Activated CD4-positive, alpha-beta T cell treated with anti-CD3 and anti-CD28 coated beads for 1 hour (primary cell): ENCODE data around the gene FMNL2.

Experiments
- DNase-seq: peaks from one replicate; pipeline ENCODE4 v3.0.0-alpha.2; 2020

Gene FMNL2

DNA sequence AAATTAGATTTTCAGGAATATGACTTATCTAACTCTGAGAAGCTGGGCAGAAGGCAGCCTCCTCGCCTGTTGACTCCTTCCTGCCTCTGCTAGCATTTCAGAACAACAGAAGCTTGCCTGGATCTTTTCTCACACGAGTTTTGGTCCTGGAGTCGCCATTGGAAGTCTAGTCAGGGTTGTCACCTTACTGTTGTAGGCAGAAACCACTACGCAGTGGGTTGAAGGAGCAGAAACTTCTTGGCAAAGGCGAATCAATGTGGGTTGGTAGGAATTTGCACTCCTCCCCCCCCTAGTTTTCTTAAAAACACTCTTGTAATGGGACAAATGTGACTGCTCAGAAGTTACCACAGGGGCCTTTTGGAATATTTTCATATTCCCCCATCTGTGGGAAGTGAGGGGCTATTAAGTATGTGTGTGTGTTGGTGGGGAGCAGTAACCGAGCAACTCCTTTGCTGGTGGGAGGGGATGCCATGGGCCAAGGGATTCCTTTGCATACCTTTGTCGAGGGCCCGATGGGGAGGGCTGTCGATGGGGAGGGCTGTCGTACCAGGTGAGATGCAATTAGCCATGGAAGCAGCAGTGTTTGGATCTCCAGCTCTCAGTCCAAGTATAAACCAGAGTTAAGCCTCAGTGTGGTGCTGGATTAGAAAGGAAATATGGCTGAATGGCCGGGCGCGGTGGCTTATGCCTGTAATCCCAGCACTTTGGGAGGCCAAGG, 117.4 kb downstream of the FMNL2 start:
- no peak for DNase-seq

- DNase-seq, result no peak
These were observed 118.3 kb downstream of the FMNL2 start for GRCh38 chr2:152453129-152453911.

- no peak for DNase-seq
These were observed 119.4 kb downstream of the FMNL2 start for GRCh38 chr2:152454371-152454770.

DNA sequence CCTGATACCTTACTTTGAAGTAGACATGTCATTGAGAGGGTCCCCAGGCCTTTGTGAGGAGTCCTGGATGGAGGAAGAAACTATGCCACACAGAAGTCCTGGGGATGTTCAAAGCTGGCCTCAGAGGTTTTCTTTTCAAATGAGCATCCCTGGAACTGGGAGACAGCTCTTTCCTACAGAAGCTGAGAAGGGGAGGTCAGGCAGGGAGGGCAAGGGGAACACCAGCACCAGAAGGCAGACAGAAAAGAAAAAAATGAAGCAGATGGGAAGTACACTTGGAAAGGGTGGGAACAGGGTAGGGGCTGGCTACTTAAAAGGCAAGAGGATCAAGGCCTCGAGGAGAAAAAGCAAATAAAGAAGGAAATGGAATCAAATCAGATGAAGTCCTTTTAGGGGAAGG, 120.0 kb downstream of the FMNL2 start:
- no peak for DNase-seq

DNA sequence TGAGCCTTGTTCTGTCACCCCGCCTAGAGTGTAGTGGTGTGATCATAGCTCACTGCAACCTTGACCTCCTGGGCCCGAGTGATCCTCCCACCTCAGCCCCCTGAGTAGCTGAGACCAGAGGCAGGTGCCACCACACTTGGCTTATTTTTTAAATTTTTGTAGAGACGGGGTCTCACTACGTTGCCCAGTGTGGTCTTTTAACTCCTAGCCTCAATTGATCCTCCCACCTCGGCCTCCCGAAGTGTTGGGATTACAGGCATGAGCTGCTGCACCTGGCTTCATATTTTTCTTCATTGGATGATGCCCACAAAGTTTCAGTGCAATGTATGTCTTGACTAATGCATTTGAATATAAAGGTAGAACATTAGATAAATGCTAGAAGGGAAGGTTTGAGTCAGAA, 120.8 kb downstream of the FMNL2 start:
- no peak for DNase-seq

GRCh38 chr2:152456262-152456661, 121.3 kb downstream of the FMNL2 start:
- DNase-seq, result no peak

DNA sequence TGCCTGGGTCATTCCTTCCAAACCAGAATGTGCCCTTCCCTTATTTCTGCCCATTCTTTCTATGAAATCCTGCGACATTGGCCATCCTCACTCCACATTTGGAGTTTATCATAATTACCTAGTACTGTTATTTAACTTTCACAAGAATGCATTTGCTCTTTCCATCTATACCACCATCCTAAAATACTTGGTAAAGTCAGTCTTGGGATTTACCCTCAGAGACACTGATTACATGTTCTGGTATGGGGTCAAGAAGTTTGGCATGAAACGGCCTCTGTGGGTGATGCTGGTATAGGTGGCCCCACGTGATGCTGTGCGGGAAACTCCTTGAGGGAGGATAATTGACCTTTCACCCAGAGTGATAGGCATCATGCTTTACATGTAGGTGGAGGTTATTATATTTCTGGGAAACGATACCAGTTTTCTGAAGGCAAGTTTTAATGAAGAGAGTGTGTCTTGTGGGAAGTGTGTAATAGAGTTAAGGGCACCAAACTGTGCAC, 123.5 kb downstream of the FMNL2 start:
- DNase-seq, result no peak

DNA sequence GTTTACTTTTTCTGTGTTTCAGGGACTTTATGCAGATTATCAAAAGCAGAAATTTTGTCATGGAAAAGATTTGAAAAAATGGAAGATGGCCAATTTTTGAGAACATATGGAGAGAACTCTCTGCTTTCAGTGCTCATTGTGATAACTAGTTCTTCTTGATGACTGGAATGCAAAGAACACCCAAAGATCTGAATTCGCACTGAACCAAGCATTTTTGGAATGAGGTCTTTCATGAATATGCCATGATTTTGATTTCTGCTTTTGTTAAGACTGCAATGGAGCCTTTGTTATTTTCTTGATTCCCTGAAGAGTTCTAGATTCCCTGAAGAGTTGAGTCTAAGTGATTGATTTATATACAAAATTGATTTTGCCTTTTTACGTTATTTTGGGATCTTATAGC, 124.1 kb downstream of the FMNL2 start:
- DNase-seq, result no peak

DNA sequence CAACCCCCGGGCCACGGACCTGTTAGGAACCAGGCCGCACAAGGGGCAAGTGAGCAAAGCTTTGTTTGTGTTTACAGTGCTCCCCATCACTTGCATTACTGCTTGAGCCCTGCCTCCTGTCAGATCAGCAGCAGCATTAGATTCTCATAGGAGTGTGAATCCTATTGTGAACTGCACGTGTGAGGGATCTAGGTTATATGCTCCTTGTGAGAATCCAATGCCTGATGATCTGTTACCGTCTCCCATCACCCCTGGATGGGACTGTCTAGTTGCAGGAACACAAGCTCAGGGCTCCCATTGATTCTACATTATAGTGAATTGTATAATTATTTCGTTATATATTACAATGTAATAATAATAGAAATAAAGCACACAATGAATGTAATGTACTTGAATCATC, 125.6 kb downstream of the FMNL2 start:
- no peak for DNase-seq

DNA sequence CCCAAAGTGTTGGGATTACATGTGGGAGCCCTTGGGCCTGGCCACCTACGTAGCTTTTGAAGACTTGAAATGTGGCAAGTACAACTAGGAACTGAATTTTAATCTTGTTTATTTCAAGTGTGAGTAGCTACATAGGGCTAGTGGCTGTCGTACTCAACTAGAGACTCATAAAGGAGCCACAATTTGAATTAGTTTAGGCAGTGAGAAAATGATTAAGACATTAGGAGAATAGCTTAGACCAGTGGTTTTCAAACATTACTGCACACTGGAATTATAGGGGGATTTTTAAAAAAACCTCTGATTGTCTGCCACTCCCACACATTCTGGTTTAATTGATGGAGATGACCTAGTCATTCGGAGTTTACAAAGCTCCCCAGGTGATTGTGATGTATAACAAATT, 127.1 kb downstream of the FMNL2 start:
- no peak for DNase-seq

GRCh38 chr2:152462779-152463178, 127.8 kb downstream of the FMNL2 start:
- no peak for DNase-seq

GRCh38 chr2:152464851-152465470, 130.0 kb downstream of the FMNL2 start:
- DNase-seq, result no peak

DNA sequence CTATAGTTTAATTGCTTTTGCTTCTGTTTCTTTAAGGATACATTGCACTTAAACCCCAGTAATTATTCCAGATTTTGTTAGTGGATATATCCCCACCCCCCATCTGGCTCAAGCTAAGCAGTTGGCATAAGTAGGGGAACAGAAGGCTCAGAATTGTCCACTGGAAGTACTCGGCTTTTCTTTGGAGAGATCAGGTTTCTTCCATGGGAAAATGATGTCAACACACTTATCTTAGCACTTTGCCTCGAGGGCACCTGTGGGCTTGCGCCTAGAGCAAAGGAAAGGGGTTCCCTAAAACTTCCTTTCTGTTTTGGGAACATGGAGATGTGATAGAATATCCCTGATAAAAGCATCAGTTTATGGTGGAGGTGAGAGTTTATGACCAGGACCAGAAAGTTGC, 130.6 kb downstream of the FMNL2 start:
- DNase-seq, result no peak

DNA sequence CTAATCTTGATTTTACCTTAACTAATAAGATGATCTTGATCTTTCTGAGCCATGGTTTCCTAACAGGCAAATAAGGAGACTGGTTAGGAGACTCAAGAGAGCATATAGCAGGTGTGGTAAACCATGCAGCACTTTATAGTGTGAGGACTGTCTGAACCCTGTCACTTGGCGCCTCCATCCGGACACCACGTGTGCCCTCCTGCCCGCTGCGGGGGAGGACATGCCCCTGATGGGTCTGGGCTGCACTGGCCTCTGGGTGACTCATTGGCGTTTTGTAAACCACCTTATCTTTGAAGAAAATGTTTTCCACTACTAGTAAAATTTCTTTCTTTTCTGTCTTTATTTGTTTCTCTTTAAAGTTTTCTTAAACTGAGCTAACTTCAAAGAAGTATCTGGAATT, 131.1 kb downstream of the FMNL2 start:
- DNase-seq, result no peak

DNA sequence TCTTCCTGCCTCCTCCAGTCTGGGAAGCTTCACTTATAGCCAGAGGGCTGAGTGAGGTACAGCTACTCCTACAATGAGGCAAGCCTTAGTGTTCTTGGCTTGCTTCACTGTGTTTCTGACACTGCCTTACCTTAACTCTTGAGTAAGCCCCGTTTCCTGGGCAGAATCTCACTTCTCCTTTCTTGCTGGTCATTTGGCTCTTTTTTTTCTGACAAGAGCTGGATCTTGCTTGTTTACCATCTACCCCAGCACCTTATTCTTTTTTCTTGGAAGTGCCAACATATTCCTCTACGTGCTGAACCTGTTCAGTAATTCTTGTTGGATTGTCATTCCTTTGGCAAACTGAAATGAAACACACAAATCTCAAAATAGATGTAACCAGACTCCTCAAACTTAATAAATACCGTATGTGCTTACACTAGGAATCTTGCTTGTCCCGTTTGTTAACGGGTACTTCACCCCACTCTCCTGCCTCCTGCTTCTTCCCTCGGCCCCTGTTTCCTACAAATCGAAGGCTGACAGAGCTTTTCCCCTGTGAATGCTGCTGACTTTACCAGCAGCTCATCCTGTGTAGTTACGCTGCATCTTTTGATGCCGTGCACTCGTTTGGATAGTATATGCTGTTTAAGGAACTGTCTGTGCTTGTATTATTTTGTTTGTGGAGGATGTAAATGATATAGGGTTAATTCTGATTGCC, 132.2 kb downstream of the FMNL2 start:
- DNase-seq, result no peak

DNA sequence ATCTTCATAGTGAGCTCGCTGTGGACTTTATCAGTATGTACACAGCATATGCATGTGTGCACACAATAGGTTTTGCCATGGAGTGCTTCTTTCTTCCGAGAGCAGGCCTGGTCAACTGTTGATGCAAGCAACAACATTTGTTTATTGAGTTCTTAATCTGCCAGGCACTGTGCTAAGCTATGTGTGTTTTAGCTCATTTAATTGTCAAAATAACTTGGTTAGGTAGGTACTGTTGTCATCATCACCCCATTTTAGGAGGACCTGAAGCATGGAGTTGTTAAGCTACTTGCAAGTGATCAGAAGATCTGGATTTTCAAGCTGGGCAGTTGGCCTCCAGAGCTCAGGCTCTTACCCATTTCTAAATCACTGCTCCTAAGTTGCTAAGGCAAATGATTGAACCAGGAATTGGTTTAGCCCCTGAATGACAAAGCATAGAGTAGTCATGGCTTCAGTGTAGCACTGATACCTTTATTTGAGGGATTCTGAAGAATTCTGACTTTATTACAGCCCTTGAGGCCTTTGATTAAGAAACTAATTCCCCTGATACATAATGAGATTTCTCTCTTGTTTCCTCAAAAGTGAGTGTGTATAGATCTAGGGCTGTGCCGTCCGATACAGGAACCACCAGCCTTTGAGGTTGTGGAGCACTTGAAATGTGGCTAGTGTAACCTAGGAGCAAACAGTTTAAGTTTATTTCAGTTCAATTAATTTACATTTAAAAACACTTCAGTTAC, 132.9 kb downstream of the FMNL2 start:
- no peak for DNase-seq

GRCh38 chr2:152468899-152469692, 134.1 kb downstream of the FMNL2 start:
- DNase-seq, result no peak

DNA sequence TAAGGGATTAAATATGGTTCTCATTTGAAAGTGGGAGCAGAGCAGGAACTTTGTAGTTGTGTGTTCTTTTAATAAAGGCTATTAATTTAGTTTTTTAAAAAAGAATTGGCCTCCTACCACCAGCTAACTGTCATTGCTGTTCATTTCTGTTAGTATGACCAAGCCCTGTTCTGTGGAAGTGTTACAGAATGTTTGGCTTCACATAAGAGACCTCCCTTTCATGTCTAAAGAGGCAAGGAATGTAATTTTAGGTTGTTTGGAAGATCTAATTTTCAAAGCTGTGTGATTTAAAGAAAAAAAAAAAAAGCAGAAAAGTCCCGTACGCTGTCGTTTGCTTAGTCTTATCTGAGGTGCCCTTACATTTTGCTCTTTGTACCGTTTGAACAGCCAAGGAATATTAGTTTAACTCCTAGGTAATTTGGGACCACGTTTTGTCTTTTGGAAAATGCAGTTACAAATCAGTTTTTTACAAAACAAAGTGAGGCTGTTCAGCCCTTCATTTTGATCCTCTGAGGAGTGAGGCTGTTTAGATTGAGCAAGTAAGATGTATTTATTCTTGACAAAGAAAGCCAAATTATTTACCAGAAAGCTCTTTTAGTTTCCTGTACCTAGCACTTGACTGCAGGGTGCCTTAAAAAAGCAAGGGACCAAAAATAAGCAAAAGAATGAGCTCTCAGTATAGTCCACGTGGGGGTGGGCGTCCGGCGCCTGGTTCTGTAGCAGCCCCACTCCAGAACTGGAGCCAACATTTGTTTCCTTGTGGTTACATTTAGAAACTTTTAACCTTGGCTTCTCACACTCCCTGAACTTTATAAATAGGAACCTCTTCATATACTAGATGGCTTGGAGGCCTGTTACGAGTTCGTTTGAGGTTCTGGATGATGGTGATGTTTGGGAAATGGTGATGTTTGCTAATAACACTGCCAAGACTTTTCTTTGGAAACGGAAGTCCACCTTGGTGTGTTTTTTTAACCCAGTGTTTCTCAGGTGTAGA, 136.2 kb downstream of the FMNL2 start:
- no peak for DNase-seq

DNA sequence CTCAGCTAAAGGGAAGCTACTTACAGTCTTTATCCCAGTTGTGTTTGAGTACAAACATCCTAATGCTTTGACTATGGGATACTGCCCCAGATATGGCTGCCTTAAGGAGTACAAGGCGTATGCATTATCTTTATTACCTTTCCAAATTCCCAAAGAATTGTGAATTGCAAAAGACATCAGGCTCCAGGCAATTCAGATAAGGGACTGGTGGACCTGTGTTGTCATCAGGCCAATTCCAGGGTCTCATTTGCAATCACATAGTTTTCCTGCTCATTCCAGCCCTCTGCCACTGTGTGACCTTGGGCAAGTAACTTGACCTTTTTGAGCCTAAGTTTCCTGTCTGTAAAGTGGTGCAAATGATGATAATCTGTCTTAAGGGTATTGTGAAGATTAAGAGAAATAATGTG, 137.5 kb downstream of the FMNL2 start:
- no peak for DNase-seq

DNA sequence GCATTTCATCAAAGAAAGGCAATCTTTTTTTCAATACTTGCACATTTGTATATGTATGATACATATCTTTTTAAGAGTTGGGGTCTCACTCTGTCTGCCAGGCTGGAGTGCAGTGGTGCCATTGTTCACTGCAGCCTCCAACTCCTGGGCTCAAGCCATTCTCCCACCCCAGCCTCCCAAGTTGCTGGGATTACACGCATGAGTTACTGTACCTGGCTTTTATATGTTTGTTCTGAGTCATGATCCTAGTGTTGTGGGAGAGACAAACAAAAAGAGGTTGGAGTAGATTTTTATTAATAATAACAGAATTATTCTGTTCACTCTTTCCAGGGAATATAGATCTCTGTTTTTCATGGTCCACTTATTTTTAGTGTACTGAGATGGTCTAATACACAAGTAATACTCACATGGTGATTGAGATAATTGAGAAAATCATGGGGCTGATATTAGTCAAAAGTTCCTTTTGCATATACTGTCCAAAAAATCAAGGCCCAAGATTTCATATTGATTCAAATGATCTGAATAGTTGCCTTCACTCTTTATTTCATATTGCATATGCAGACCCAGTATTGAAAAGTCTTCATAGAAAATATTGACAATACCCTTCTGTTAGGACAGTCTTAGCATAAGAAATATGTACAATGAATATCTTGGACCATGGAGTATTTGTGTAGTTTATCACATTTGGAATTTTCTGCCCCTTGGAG, 138.3 kb downstream of the FMNL2 start:
- no peak for DNase-seq
